ENCODE results near the gene FRMD4B.

FRMD4B gene

GRCh38 chr3:69122403-69122802 lies 263.5 kb downstream of the FRMD4B start, which contains the start of gene LMOD3:
LMOD3 (minus strand) TSS chr3:69122595; CDS start chr3:69122386, 209 bp downstream.
- no peak for DNase-seq (ENCODE audit: low read depth)
- TF ChIP-seq, protein P1, sequence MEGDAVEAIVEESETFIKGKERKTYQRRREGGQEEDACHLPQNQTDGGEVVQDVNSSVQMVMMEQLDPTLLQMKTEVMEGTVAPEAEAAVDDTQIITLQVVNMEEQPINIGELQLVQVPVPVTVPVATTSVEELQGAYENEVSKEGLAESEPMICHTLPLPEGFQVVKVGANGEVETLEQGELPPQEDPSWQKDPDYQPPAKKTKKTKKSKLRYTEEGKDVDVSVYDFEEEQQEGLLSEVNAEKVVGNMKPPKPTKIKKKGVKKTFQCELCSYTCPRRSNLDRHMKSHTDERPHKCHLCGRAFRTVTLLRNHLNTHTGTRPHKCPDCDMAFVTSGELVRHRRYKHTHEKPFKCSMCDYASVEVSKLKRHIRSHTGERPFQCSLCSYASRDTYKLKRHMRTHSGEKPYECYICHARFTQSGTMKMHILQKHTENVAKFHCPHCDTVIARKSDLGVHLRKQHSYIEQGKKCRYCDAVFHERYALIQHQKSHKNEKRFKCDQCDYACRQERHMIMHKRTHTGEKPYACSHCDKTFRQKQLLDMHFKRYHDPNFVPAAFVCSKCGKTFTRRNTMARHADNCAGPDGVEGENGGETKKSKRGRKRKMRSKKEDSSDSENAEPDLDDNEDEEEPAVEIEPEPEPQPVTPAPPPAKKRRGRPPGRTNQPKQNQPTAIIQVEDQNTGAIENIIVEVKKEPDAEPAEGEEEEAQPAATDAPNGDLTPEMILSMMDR (IDR thresholded peaks at IDR 0.05; ENCODE audit: control insufficient read depth, insufficient read depth, low read depth, low read length, missing control alignments), result no peak
- H3K4me3 ChIP-seq (ENCODE audit: control insufficient read depth, low read depth, low read length), result no peak within 1 kb of the TSS

- TF ChIP-seq, protein P1 (IDR thresholded peaks at IDR 0.05; ENCODE audit: control insufficient read depth, insufficient read depth, low read depth, low read length, missing control alignments), result no peak
- no peak for DNase-seq (ENCODE audit: low read depth)
- no peak overlapping the region for H3K4me3 ChIP-seq (ENCODE audit: control insufficient read depth, low read depth, low read length)
Observed at GRCh38 chr3:69121950-69122349, 263.9 kb downstream of the FRMD4B start.

GRCh38 chr3:69121513-69121912 lies 264.4 kb downstream of the FRMD4B start:
- H3K4me3 ChIP-seq (ENCODE audit: control insufficient read depth, low read depth, low read length), result no peak overlapping the region
- TF ChIP-seq, protein P1 (IDR thresholded peaks at IDR 0.05; ENCODE audit: control insufficient read depth, insufficient read depth, low read depth, low read length, missing control alignments), result no peak
- no peak for DNase-seq (ENCODE audit: low read depth)

DNA sequence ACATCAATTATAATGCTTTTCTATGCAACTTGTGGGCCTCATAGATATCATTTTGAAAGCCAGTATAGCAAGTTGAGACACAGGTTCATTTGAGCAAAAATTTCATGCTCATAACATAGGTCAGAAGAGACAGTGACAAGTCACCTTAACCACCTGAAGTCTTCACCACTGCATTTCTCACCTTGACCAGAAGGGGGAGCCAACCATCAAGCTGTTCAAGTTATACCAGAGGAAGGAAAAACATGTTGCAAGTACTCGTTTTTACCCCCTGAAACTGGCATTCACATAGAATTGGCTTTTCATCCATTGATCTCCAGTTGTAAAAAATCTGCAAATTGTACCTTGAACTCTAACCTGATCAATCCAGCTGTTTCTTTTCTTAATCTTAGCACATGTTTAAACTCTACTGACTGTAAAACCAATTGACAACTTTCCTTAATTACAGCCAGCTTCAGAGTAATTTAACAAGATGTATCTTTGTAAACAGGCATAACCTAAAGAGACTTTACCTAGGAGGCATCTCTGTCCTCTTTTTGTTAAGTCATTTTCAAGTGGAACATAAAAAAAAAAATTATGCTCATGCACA lies 264.9 kb downstream of the FRMD4B start:
- TF ChIP-seq, protein P1 (IDR thresholded peaks at IDR 0.05; ENCODE audit: control insufficient read depth, insufficient read depth, low read depth, low read length, missing control alignments), result peak; percentile 93
- DNase-seq (ENCODE audit: low read depth), result no peak

More for the DNA sequence above, 264.9 kb downstream of the FRMD4B start:
- no peak overlapping the region for H3K4me3 ChIP-seq (ENCODE audit: control insufficient read depth, low read depth, low read length)
